K562 (cell line): Measurements from ENCODE around the gene LAMA5.

Source experiments
- ARID2 ChIP-seq: fragments of 450-650 bp; IDR thresholded peaks from 2 replicates; pipeline ENCODE4 v1.6.1; 2017; ENCODE audit warnings: antibody characterized with exemption, mild to moderate bottlenecking
- CBX3 ChIP-seq, 2 experiments: IDR thresholded peaks; 1 replicate in 1 of 2; 2 replicates in 1 of 2; pipeline ENCODE4 v1.6.1; 2012; ENCODE audit warnings: inconsistent platforms in 2 of 2, low read length in 2 of 2, borderline replicate concordance in 1 of 2, control low read depth in 1 of 2
- CHD1 ChIP-seq: fragments of 200-600 bp; sonication (generic); IDR thresholded peaks from one replicate; pipeline ENCODE4 v1.6.1; 2012; ENCODE audit warnings: mild to moderate bottlenecking, moderate library complexity, low read length, inconsistent platforms
- CTCF ChIP-seq, 3 experiments: IDR thresholded peaks in 2 of 3; conservative IDR thresholded peaks in 1 of 3; 2 replicates each; pipeline ENCODE4 v1.5.1; 2011 to 2012; ENCODE audit warnings: low read length in 3 of 3, mild to moderate bottlenecking in 3 of 3, control low read depth in 2 of 3, improper control_type of control experiment in 1 of 3, inconsistent platforms in 1 of 3, low read depth in 1 of 3, mixed read lengths in 1 of 3, moderate library complexity in 1 of 3; ENCODE audit not compliant: insufficient read depth in 2 of 3

- TF ChIP-seq CTCF (IDR thresholded peaks at IDR 0.05 in 2 of 3, conservative IDR thresholded peaks at IDR 0.05 in 1 of 3; ENCODE audit: insufficient read depth in 2 of 3, low read depth in 1 of 3, low read length in 3 of 3): no peak
- no peak for TF ChIP-seq CBX3 (IDR thresholded peaks at IDR 0.05; ENCODE audit: borderline replicate concordance in 1 of 2, low read length in 2 of 2)
- TF ChIP-seq ARID2: no peak
- TF ChIP-seq CHD1: no peak
Measured at GRCh38 chr20:62327726-62328495, 39.2 kb downstream of the LAMA5 start.
